Esophagus muscularis mucosa (tissue), 4 donors: ENCODE results near the gene F13A1. TPM values are rescaled to one million over a fixed set of nuclear protein-coding genes. Genes with fewer than 3 reads are reported as not detected.

Source experiments
- DNase-seq: peaks from one replicate; pipeline ENCODE4 v3.0.0-alpha.2; 2017; ENCODE audit errors: extremely low spot score
- H3K27ac ChIP-seq, 4 donors: fragments of 200-600 bp; sonication (generic); replicated peaks in 1 of 4; 1 replicate in 3 of 4; 2 replicates in 1 of 4; pipeline ENCODE4 v1.5.1; 2016 to 2019; ENCODE audit warnings: mild to moderate bottlenecking in 1 of 4
- H3K27me3 ChIP-seq, 4 donors: fragments of 200-600 bp; sonication (generic); one replicate each; pipeline versions ENCODE4 v1.5.1 to v1.6.0; 2016 to 2019
- H3K36me3 ChIP-seq, 4 donors: fragments of 200-600 bp; sonication (generic); one replicate each; pipeline ENCODE4 v1.5.1; 2016 to 2019
- H3K4me1 ChIP-seq, 4 donors: fragments of 200-600 bp; sonication (generic); one replicate each; pipeline ENCODE4 v1.5.1; 2016 to 2019
- H3K4me3 ChIP-seq, 4 donors: fragments of 200-600 bp; sonication (generic); 1 replicate in 2 of 4; 2 replicates in 2 of 4; pipeline ENCODE4 v1.5.1; 2016 to 2019; ENCODE audit warnings: mild to moderate bottlenecking in 4 of 4, moderate library complexity in 1 of 4
- H3K9me3 ChIP-seq, 4 donors: fragments of 200-600 bp; sonication (generic); 1 replicate in 3 of 4; 2 replicates in 1 of 4; pipeline ENCODE4 v1.5.1; 2016 to 2019
- CTCF ChIP-seq, 3 experiments: fragments of 200-600 bp in 2 of 3; fragments of 450-650 bp in 1 of 3; sonication (generic) in 2 of 3; IDR thresholded peaks; one replicate each; pipeline ENCODE4 v1.5.1; 2017 to 2019; ENCODE audit warnings: antibody characterized with exemption in 3 of 3, mild to moderate bottlenecking in 2 of 3, moderate library complexity in 1 of 3
- EP300 ChIP-seq: sonication (generic); formaldehyde crosslinking; IDR thresholded peaks from one replicate; pipeline ENCODE4 v1.6.1; 2017; ENCODE audit warnings: antibody characterized with exemption
- POLR2A ChIP-seq: fragments of 450-650 bp; IDR thresholded peaks from one replicate; pipeline ENCODE4 v1.6.1; 2017; ENCODE audit warnings: antibody characterized with exemption, moderate library complexity, mild to moderate bottlenecking, low read depth
- POLR2AphosphoS5 ChIP-seq, 2 donors: sonication (generic); formaldehyde crosslinking; IDR thresholded peaks; one replicate each; pipeline ENCODE4 v1.6.1; 2017; ENCODE audit warnings: antibody characterized with exemption in 2 of 2
- WGBS: methylation state at CpG from one replicate; pipeline ENCODE4 v1.1.5; 2018; 5-methylcytosine and 5-hydroxymethylcytosine counted together
- intact Hi-C: fragments of 100-400 bp; cut with DNase I; formaldehyde crosslinking; loops from one replicate; pipeline ENCODE4 v1.15.1; 2023
- total RNA-seq, 4 donors: library from RNA; depleted of rRNA; stranded (reverse); fragments of >200 nt; gene quantifications; one replicate each; pipeline versions ENCODE4 v1.1.0 to v1.2.1, GENCODE V29; 2016

F13A1 gene
- total RNA-seq, 4 donors from 2014 or later, result 63.6 to 173 (median 101) TPM

- Histone ChIP-seq H3K27me3 (no peaks in the 10 kb centered on the region), H3K4me1 (no peaks in the 10 kb centered on the region), H3K9me3 (no peaks in the 10 kb centered on the region), H3K36me3 (no peaks in the 10 kb centered on the region), H3K4me3 (no peak overlapping the region), H3K27ac (no peak overlapping the region)
- intact Hi-C loops, result no loop called here
- WGBS, result 66% methylated on average over 4 of the region's 4 CpGs
- no peak for TF ChIP-seq EP300
- no peak for TF ChIP-seq CTCF (IDR thresholded peaks at IDR 0.05)
- no peak for TF ChIP-seq POLR2A
- no peak for TF ChIP-seq POLR2AphosphoS5 (IDR thresholded peaks at IDR 0.05)
- DNase-seq, result no peak
These were observed 64.2 kb downstream of the F13A1 start for GRCh38 chr6:6256259-6256658.

- no peak for DNase-seq
- intact Hi-C loops, result no loop called here
- 81% methylated on average over 13 of the region's 13 CpGs for WGBS
- no peaks in the 10 kb centered on the region for H3K9me3 ChIP-seq
- no peaks in the 10 kb centered on the region for H3K36me3 ChIP-seq
- no peak overlapping the region for H3K4me3 ChIP-seq
- H3K4me1 ChIP-seq, result no peaks in the 10 kb centered on the region
- peaks cover 0 to 7% (median 0%) of the 10 kb centered on the region in 4 donors for H3K27me3 ChIP-seq
- H3K27ac ChIP-seq, result no peak overlapping the region
- TF ChIP-seq POLR2AphosphoS5 (IDR thresholded peaks at IDR 0.05) (no peak), EP300 (no peak), POLR2A (no peak), CTCF (IDR thresholded peaks at IDR 0.05) (no peak)
These were observed 68.7 kb downstream of the F13A1 start for GRCh38 chr6:6251555-6252280.

GRCh38 chr6:6248651-6249050, 71.8 kb downstream of the F13A1 start:
- Histone ChIP-seq H3K27ac (no peak overlapping the region), H3K4me3 (no peak overlapping the region), H3K27me3 (peaks cover 0 to 15% (median 0%) of the 10 kb centered on the region in 4 donors), H3K9me3 (no peaks in the 10 kb centered on the region), H3K4me1 (no peaks in the 10 kb centered on the region), H3K36me3 (no peaks in the 10 kb centered on the region)
- 76% methylated on average over 2 of the region's 2 CpGs for WGBS
- no peak for TF ChIP-seq CTCF (IDR thresholded peaks at IDR 0.05)
- intact Hi-C loops, result no loop called here
- no peak for DNase-seq

GRCh38 chr6:6246544-6246943, 73.9 kb downstream of the F13A1 start:
- H3K27ac ChIP-seq, result no peak overlapping the region
- 45% methylated on average over 2 of the region's 2 CpGs for WGBS
- H3K36me3 ChIP-seq, result no peaks in the 10 kb centered on the region
- intact Hi-C loops, result no loop called here
- no peaks in the 10 kb centered on the region for H3K4me1 ChIP-seq
- H3K27me3 ChIP-seq, result peaks cover 0 to 15% (median 0%) of the 10 kb centered on the region in 4 donors
- DNase-seq, result no peak
- no peaks in the 10 kb centered on the region for H3K9me3 ChIP-seq
- TF ChIP-seq CTCF (IDR thresholded peaks at IDR 0.05) (no peak), POLR2AphosphoS5 (IDR thresholded peaks at IDR 0.05) (no peak), POLR2A (no peak), EP300 (no peak)
- no peak overlapping the region for H3K4me3 ChIP-seq

- Histone ChIP-seq H3K4me3 (no peak overlapping the region), H3K27ac (no peak overlapping the region), H3K36me3 (no peaks in the 10 kb centered on the region), H3K27me3 (peaks cover 0 to 13% (median 0%) of the 10 kb centered on the region in 4 donors), H3K4me1 (no peaks in the 10 kb centered on the region), H3K9me3 (no peaks in the 10 kb centered on the region)
- no peak for DNase-seq
- TF ChIP-seq CTCF (IDR thresholded peaks at IDR 0.05) (no peak), EP300 (no peak), POLR2AphosphoS5 (IDR thresholded peaks at IDR 0.05) (no peak)
- 85% methylated on average over 5 of the region's 5 CpGs for WGBS
- intact Hi-C loops, result no loop called here
These were observed 75.8 kb downstream of the F13A1 start for GRCh38 chr6:6244624-6245023.
